Keratinocyte (primary cell): Measurements from ENCODE around the gene CLCN4.

ENCODE experiments used
- CTCF ChIP-seq, 3 experiments: IDR thresholded peaks in 1 of 3; conservative IDR thresholded peaks in 1 of 3; optimal IDR thresholded peaks in 1 of 3; 2 replicates in 2 of 3; 3 replicates in 1 of 3; pipeline versions ENCODE3 to v1.5.1; 2011; ENCODE audit warnings: low read length in 3 of 3, mild to moderate bottlenecking in 3 of 3, moderate library complexity in 2 of 3, control low read depth in 1 of 3, inconsistent platforms in 1 of 3; ENCODE audit not compliant: insufficient read depth in 2 of 3; ENCODE audit errors: extremely low read depth in 1 of 3
- EZH2 ChIP-seq: IDR thresholded peaks from one replicate; pipeline ENCODE4 v1.6.1; 2012; ENCODE audit warnings: inconsistent platforms, mild to moderate bottlenecking, low read length, moderate library complexity

GRCh38 chrX:10129229-10129628 lies 27.5 kb upstream of the CLCN4 start:
- TF ChIP-seq CTCF (optimal IDR thresholded peaks at IDR 0.05 in 1 of 3, IDR thresholded peaks at IDR 0.05 in 1 of 3, conservative IDR thresholded peaks at IDR 0.05 in 1 of 3; ENCODE audit: extremely low read depth in 1 of 3, insufficient read depth in 2 of 3, low read length in 3 of 3) (no peak), EZH2 (no peak)
